Activated T-helper 9 cell treated with anti-CD3 and anti-CD28 coated beads, Interleukin-2, amount 50 U/mL, for 16 hours (primary cell): ENCODE results near the gene KLRD1.
"Not testable (repeated sequence)": the region's sequence is repeated elsewhere in the genome, so short reads cannot be mapped to it uniquely, and the experiment has no call there.

Experiments used
- DNase-seq: peaks from one replicate; pipeline ENCODE4 v3.0.0-alpha.2; 2020; ENCODE audit warnings: low read depth

Gene KLRD1, protein sequence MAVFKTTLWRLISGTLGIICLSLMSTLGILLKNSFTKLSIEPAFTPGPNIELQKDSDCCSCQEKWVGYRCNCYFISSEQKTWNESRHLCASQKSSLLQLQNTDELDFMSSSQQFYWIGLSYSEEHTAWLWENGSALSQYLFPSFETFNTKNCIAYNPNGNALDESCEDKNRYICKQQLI

GRCh38 chr12:10307630-10308029, at the start of gene KLRD1:
Gene KLRD1 (plus strand): TSS chr12:10307870. CDS start chr12:10308078, 208 bp downstream.
- DNase-seq: no peak

DNA sequence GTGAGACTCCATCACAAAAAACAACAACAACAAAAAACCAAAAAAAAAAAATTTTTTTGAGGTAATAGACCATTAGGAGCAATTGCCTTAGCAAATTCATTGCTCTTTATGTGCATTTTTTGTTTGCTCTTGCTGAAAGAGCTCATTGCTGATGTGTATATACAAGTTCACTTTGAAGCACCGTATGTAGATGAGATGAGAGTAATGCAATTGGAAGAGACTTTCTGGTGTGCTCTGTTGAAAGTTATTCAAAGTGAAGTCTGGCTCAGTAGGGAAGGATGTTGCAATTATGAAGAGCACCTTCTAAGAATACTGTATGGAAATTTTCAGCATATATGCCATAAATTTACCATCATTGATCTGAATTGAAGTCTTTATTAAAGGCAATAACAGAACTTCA, 46.7 kb upstream of the KLRD1 start:
- no peak for DNase-seq

DNA sequence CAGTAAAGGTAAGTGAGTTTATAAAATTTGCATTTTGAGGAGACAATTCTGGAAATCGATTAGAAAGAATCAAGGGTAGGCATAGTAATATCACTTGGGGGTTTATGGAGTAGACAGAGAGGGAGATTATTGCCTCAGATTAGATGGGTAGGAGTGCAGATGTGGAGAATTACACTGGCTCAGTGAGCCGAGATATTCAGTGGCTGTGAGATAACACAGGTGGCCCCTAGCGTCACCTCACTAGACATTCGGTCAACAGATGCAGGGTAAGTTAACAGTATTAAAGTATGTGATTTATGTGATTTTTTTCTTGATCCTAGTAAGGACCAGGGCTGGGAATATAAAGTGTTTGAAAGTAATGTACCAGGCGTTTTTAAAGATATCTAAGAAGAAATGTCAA, 39.6 kb upstream of the KLRD1 start:
- no peak for DNase-seq

- no peak for DNase-seq
These were observed 35.2 kb upstream of the KLRD1 start for GRCh38 chr12:10272467-10272866.

DNA sequence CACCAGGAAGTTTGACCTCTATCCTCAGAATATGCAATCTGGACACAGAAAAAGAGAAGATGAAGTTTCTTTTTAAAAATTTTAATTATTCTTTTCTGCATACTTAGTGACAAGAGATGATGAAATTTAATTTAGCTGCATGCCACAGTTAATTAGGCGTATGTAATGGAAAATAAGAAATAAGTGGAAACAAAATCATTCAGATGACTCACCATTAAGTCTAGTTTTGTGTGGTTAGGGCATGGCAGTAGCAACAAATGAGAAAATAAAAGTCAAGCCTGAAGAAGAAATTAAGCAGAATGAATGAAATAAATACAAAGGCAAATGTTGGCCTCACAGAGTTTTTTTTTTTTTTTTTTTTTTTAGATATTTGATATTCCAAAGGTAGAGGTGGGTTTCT, 30.9 kb upstream of the KLRD1 start:
- DNase-seq: no peak

DNA sequence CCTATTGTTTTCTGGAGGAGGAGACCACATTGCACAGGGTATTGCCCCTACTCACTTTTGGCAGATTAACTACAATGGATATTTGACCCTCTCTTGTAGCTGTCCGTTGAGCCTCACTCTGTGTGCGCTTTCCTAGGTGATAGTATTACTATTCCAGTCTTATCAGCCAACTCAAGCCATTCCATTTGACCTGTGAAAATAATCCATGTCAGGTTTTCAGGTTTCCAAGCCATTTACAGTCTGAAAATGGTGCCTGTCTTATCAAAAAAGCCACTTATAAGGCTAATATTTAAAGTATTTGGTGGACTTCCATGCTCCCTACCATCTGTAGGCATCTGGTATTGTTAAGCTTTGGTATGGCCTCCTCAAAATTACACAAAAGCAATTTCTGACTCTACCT, 29.6 kb upstream of the KLRD1 start:
- no peak for DNase-seq

DNA sequence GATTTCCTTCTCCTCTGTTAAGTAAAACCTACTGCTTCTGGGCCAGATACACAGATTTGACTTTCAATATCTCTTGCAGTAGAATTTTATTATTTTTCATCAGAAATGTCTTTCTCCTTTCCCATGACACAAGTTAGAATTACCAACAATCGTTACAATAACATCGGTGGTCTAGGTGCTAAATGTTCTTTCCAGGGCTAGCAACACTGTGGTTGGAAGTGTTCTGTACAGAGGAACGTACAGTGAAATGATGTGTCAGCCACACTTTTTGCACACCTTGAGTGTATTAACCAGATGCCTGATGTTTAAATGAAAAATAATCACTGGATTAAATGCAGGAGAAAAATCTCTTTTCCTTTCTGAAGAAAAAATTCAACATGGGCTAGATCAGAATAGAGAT, 27.7 kb upstream of the KLRD1 start:
- DNase-seq: no peak

DNA sequence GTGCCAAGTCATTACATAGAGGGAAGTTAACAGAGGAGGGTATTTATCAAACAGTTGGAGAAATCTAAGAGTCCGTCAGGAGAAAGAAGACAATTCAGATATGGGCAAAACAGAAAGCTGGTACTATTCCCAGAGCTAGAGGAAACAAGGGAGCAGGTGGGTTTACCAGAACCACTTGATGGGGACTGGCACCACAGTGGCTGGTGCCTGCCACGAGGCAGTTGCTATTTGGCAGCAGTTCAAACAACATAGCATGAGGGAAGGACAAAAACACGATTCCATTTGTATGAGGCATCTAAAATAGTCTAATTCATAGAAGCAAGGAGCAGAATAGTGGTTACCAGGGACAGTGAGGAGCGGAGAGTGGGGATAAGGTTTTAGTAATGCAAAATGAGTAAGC, 24.6 kb upstream of the KLRD1 start:
- no peak for DNase-seq

- DNase-seq: no peak
These were observed 21.8 kb upstream of the KLRD1 start for GRCh38 chr12:10285919-10286318.

- DNase-seq: no peak
These were observed 18.5 kb upstream of the KLRD1 start for GRCh38 chr12:10289005-10289754.

DNA sequence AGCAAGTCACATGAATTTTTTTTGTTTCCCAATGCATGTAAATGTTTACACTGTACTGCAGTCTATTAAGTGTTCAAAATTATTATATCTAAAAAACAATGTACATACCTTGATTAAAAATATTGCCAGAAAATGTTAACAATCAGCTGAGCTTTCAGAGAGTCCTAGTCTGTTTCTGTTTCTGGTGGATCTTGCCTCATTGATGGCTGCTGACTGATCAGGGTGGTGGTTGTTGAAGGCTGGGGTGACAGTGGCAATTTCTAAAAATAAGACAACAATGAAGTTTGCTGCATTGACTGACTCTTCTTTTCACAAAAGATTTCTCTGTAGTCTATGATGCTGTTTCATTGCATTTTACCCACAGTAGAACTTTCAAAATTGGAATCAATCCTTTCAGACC, 16.6 kb upstream of the KLRD1 start:
- DNase-seq: no peak

- DNase-seq: no peak
These were observed 14.5 kb upstream of the KLRD1 start for GRCh38 chr12:10293151-10293550.

DNA sequence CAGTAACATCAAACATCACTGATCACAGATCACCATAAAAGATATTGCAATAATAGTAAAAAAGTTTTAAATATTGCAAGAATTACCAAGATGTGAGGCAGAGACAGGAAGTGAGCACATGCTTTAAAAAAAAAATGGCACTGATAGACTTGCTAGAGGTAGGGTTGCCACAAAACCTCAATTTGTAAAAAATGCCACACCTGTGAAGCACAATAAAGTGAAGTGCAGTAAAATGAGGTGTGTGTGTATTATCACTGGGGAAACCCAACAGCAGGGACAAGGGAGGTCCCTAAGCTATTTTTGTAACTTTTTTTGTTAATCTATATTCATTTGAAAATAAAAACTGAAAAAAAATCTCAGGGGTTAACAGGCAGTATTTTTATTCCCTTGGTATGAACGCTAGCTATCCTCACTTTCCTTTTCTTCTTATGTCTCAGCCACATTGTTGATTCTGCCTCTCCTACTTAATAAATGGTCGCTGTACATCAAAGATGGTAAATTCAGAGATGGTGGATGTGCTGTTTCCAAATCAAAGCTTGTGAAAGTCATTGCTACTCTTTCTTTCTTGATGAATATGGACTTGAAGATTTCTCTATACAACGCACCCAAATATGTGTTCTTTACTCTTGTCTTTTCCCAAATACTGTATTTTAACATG, 14.0 kb upstream of the KLRD1 start:
- no peak for DNase-seq

- no peak for DNase-seq
These were observed 6.6 kb upstream of the KLRD1 start for GRCh38 chr12:10301103-10301502.

DNA sequence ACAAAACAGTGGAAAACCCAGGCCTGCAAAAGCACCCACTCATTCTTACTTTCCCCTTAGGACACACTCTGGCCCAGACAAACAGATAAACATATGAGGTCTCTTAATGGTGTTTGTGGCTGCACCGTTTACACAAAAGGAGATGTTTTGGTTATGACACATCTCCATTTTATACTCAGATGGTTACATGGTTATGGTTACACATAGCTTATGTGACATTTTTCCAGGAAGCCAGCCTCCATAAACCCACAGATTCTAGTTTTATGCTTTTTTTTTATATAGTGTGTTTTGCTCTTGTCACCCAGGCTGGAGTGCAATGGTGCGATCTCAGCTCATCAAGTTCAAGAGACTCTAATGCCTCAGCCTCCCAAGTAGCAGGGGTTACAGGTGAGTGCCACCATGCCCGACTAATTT, 3.5 kb upstream of the KLRD1 start:
- no peak for DNase-seq

DNA sequence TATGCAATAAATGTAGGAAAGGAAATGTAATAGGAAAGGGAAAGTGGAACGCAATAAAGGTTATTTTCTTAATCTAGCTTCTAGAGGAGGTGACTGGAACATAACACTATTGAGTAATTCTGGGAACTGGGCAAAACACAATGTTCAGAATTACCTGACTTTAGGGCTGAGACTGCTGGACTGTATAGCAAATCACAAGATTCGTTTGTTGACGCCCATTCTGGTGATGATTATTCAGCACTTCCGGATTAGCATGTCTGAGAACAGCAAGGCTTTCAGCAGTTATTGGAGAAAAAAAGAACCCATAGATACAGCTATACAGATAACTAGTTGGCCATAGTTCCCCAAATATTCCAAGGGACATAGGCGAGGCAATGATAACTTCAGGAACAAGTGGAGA, 2.3 kb upstream of the KLRD1 start:
- no peak for DNase-seq

DNA sequence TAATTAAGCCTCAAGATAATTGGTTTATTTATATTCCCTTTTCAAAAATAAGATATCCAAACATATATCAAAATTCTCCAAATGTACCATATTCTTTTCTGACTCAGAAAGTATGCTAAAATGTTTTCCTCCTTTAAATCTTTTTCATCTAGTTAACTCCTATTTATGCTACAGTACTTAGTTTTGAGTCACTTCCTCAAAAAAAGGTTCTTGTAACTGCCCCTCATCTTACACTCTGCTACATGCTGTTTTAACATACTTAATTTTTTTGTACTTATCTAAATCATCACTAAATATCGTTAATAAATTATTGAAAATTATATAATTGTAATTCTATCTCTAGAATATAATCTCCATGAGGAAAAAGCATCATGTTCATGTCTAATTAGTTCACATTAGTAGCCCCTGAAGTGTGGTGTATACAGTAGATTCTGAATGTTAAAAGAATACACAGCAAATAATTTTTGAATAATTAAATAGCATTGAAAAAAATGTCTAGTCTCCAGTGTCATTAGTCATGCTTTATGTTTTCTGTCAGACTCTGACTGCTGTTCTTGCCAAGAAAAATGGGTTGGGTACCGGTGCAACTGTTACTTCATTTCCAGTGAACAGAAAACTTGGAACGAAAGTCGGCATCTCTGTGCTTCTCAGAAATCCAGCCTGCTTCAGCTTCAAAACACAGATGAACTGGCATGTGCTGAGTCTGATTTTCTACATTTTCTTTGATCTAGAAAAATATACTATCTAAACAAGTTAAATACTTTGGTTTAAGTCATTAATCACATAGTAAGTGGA, 3.5 kb downstream of the KLRD1 start:
- DNase-seq: no peak

DNA sequence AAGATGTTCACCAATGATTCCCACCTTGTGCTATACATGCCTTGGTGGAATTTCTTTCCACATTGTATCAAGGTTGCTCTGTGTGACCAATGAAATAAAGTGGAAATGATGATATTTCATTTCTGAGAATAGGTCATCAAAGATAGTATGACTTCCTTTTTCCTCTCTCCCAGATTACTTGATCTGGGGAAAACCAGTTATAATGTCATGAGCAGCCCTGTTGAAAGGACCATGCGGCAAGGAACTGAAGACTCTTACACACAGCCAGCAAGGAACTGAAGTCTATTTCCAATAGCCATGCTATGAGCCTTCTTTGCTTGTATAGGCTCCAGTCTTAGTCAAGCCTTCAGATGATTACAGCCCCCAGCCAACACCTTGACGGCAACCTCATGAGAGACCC, 11.7 kb downstream of the KLRD1 start:
- DNase-seq: no peak

DNA sequence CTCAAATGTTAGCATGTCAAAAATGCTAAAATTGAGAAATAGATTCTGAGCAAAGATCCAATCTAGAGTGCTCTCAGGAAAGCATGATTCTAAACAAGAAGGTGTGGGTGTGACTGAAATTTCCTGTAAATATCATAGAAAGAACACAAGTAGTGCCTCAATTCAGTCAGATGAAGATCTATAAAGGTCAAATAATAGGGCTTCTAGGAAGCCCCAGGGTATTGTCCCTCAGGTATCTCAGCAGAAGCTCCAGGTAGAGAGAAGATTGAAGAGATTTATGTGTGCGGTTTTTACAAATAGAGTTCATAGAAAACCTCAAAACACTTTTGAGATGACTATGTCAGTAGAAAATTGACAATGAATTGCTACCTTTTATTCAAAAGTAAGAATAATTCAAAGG, 13.0 kb downstream of the KLRD1 start:
- DNase-seq: no peak

DNA sequence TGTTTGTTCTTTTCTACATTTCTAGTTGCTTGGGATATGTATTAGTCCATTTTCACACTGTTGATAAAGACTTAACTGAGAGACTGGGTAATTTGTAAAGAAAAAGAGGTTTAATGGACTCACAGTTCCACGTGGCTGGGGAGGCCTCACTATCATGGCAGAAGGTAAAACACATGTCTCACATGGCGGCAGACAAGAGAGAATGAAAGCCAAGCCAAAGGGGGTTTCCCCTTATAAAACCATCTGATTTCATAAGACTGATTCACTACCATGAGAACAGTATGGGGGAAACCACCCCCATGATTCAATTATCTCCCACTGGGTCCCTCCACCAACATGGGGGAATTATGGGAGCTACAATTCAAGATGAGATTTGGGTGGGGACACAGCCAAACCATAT, 21.0 kb downstream of the KLRD1 start:
- DNase-seq: not testable (repeated sequence)

- no peak for DNase-seq
These were observed 24.1 kb downstream of the KLRD1 start for GRCh38 chr12:10331642-10332239.

- not testable (repeated sequence) for DNase-seq
These were observed 28.5 kb downstream of the KLRD1 start for GRCh38 chr12:10336196-10336595.
